Measurements from ENCODE around the gene WDR37. TPM values are rescaled to one million over a fixed set of nuclear protein-coding genes. Genes with fewer than 3 reads are reported as not detected.
A peak's percentile ranks its signal among the peaks of the same experiment; 100 is the strongest.

WDR37 gene
- total RNA-seq, 1 experiment from 2014 or later, result 14.2 TPM

DNA sequence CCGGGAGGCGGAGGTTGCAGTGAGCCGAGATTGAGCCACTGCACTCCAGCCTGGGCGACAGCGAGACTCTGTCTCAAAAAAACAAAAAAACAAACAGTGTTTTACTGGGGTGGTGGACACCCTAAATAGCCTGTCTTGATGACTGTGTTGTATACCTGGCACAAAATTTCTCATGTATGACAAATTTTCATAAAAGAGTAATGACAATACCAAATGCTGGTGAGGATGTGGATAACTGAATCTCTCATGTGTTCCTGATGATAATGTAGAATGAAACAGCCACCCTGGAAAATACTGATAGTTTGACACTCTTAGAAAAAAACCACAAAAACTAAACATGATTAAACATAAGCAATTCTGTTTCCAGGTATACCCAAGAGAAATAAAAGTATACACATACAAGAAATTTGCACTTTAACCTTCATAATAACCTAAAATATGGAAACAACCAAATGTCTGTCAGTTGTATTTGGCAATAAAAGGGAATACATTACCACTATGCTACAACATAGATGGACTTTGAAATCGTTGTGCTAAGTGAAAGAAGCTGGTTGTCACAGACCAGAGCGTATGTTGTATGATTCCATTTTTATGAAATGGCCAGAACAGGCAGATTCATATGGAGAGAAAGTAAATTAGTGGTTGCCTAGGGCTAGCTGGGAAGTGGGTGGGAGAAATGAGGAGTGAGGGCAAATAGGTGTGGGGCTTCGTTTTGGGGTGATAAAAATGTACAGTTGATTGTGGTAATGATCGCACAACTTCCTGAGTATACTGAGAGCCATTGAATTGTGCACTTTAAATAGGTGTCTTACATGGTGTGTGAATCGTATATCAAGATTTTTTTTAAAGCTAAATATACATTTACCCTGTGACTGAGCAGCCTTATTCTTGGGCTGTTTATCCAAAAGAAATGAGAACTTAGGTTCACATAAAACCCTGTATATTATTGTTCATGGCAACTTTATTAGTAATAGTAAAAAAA lies 12.5 kb downstream of the WDR37 start:
- no peaks in the 10 kb centered on the region for H3K9me3 Mint-ChIP-seq (ENCODE audit: unreplicated experiment)
- no peak overlapping the region for H3K4me3 Mint-ChIP-seq (ENCODE audit: unreplicated experiment)
- ChIA-PET CTCF (interaction anchor here (0.6 kb wide), 2 partner anchors 21 to 1928 kb away, joined by 3 to 5 read pairs; no protein-coding TSS in a partner anchor), POLR2A (interaction anchor here (0.8 to 1.9 kb wide), 5 partner anchors 9 to 82 kb away, joined by 3 to 12 read pairs (median 6); partner anchors contain the start of genes GTPBP4 and IDI1)
- H3K36me3 Mint-ChIP-seq (ENCODE audit: insufficient read depth, unreplicated experiment), result peaks cover 45% of the 10 kb centered on the region
- TF ChIP-seq CTCF (IDR thresholded peaks at IDR 0.05; ENCODE audit: unreplicated experiment), result no peak
- no peak for DNase-seq (ENCODE audit: unreplicated experiment)
- intact Hi-C loops (cut with micrococcal nuclease), result no loop called here
- peaks cover 18% of the 10 kb centered on the region for H3K4me1 Mint-ChIP-seq (ENCODE audit: insufficient read depth, unreplicated experiment)
- no TSS peak for BruUV-seq (replicated peaks)
- no peak overlapping the region for H3K27ac Mint-ChIP-seq (ENCODE audit: low read depth, unreplicated experiment)
- H3K27me3 Mint-ChIP-seq (ENCODE audit: insufficient read depth, unreplicated experiment), result no peaks in the 10 kb centered on the region

- BruUV-seq (replicated peaks), result no TSS peak
- CTCF ChIA-PET, result interaction anchor here (0.6 kb wide), 1 partner anchor 1907 kb away, joined by 4 read pairs; no protein-coding TSS in a partner anchor
- no peaks in the 10 kb centered on the region for H3K9me3 Mint-ChIP-seq (ENCODE audit: unreplicated experiment)
- H3K36me3 Mint-ChIP-seq (ENCODE audit: insufficient read depth, unreplicated experiment), result peaks cover 43% of the 10 kb centered on the region
- DNase-seq (ENCODE audit: unreplicated experiment), result peak; percentile 17
- no peak for TF ChIP-seq CTCF (IDR thresholded peaks at IDR 0.05; ENCODE audit: unreplicated experiment)
- H3K27ac Mint-ChIP-seq (ENCODE audit: low read depth, unreplicated experiment), result peak overlapping the region; percentile 14
- H3K4me3 Mint-ChIP-seq (ENCODE audit: unreplicated experiment), result no peak overlapping the region
- H3K27me3 Mint-ChIP-seq (ENCODE audit: insufficient read depth, unreplicated experiment), result no peaks in the 10 kb centered on the region
- intact Hi-C loops (cut with micrococcal nuclease), result no loop called here
- peaks cover 18% of the 10 kb centered on the region for H3K4me1 Mint-ChIP-seq (ENCODE audit: insufficient read depth, unreplicated experiment)
- POLR2A ChIA-PET, result interaction anchor here (1.0 to 1.9 kb wide), 5 partner anchors 10 to 18 kb away, joined by 3 to 10 read pairs (median 4); partner anchors contain the start of gene WDR37
Observed at GRCh38 chr10:1070919-1071318, 14.7 kb downstream of the WDR37 start.

DNA sequence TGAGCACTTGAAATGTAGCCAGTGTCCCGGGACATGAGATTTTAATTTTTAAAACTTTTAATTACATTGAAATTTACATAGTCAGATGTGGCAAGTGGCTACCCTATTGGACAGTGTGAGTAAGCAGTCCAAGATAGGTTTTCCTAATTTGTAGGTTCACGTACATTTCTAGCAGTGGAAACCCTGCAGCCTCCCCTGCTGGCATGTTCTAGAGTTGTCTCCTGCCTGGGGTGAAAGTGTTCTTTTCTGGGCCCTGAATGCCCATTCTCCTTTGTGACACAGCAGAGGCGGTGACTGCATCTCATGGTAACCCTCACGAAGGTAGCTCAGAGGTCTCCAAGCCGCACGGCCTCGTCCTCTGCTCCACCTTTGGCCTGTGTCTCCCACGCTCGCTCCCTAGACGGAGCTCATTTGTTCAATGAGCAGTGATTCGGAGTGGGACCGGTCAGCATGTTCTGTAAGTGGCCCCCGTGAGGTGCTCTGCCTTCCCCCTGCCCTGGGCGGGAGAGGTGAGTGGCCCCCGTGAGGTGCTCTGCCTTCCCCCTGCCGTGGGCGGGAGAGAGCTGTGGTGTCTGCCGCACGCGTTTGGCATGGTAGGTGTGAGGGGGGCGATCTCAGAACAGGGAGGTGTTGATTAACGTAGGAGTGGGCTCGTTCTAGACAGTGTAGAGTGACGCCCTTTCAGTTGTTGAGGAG lies 18.0 kb downstream of the WDR37 start:
- BruUV-seq (replicated peaks), result no TSS peak
- H3K36me3 Mint-ChIP-seq (ENCODE audit: insufficient read depth, unreplicated experiment), result peaks cover 58% of the 10 kb centered on the region
- intact Hi-C loops (cut with micrococcal nuclease), result no loop called here
- TF ChIP-seq CTCF (IDR thresholded peaks at IDR 0.05; ENCODE audit: unreplicated experiment), result peak; percentile 11
- CTCF ChIA-PET, result interaction anchor here (0.7 to 0.9 kb wide), 4 partner anchors 14 to 1976 kb away, joined by 3 to 4 read pairs (median 4); partner anchors contain the start of gene IDI1
- no peaks in the 10 kb centered on the region for H3K27me3 Mint-ChIP-seq (ENCODE audit: insufficient read depth, unreplicated experiment)
- H3K4me3 Mint-ChIP-seq (ENCODE audit: unreplicated experiment), result no peak overlapping the region
- H3K4me1 Mint-ChIP-seq (ENCODE audit: insufficient read depth, unreplicated experiment), result peaks cover 11% of the 10 kb centered on the region
- H3K27ac Mint-ChIP-seq (ENCODE audit: low read depth, unreplicated experiment), result peak overlapping the region; percentile 32
- no peaks in the 10 kb centered on the region for H3K9me3 Mint-ChIP-seq (ENCODE audit: unreplicated experiment)
- POLR2A ChIA-PET, result interaction anchor here (1.1 to 4.0 kb wide), 2 partner anchors 24 to 38 kb away, joined by 5 to 15 read pairs; partner anchors contain the start of gene IDI1
- DNase-seq (ENCODE audit: unreplicated experiment), result no peak

All from MCF 10A (cell line).